Keratinocyte (primary cell): ENCODE results near the gene SLC44A5. TPM values are rescaled to one million over a fixed set of nuclear protein-coding genes. Genes with fewer than 3 reads are reported as not detected.

Experiments used
- DNase-seq: peaks from one replicate; pipeline ENCODE4 v3.0.0-alpha.2; 2011; ENCODE audit warnings: low read depth, missing footprints, low spot score
- FAIRE-seq: peaks from 2 replicates; lab custom pipeline; 2011; peaks lifted over from hg19 to GRCh38; lab: Jason Lieb, UNC
- H2AFZ ChIP-seq: 2 replicates; pipeline ENCODE4 v1.6.0; 2012; ENCODE audit warnings: low read length, control low read depth, inconsistent platforms; ENCODE audit not compliant: control insufficient read depth
- H3K27ac ChIP-seq: 2 replicates; pipeline ENCODE4 v1.5.1; 2011; ENCODE audit warnings: low read length; ENCODE audit not compliant: control insufficient read depth, insufficient read depth
- H3K27me3 ChIP-seq: 3 replicates; pipeline ENCODE4 v1.6.0; 2011; ENCODE audit warnings: low read length; ENCODE audit not compliant: control insufficient read depth, insufficient read depth; ENCODE audit errors: extremely low read depth
- H3K36me3 ChIP-seq, 2 experiments: 2 replicates in 1 of 2; 3 replicates in 1 of 2; pipeline ENCODE4 v1.5.1; 2011; ENCODE audit warnings: low read length in 2 of 2, mild to moderate bottlenecking in 1 of 2; ENCODE audit not compliant: control insufficient read depth in 2 of 2, insufficient read depth in 2 of 2; ENCODE audit errors: extremely low read depth in 1 of 2
- H3K4me1 ChIP-seq: 3 replicates; pipeline ENCODE4 v1.5.1; 2011; ENCODE audit warnings: low read length; ENCODE audit not compliant: control insufficient read depth, insufficient read depth; ENCODE audit errors: extremely low read depth
- H3K4me2 ChIP-seq: 3 replicates; pipeline ENCODE4 v1.6.0; 2011; ENCODE audit warnings: low read depth, low read length; ENCODE audit not compliant: control insufficient read depth, insufficient read depth; ENCODE audit errors: extremely low read depth
- H3K4me3 ChIP-seq, 3 experiments: fragments of 200-600 bp in 1 of 3; sonication (generic) in 1 of 3; 2 replicates in 2 of 3; 3 replicates in 1 of 3; pipeline ENCODE4 v1.5.1; 2011 to 2016; ENCODE audit warnings: low read length in 3 of 3, mild to moderate bottlenecking in 3 of 3, control low read depth in 2 of 3, inconsistent platforms in 1 of 3, low read depth in 1 of 3, mixed read lengths in 1 of 3, mixed run types in 1 of 3, moderate library complexity in 1 of 3; ENCODE audit not compliant: control insufficient read depth in 2 of 3, insufficient read depth in 2 of 3; ENCODE audit errors: extremely low read depth in 1 of 3
- H3K79me2 ChIP-seq: 2 replicates; pipeline ENCODE4 v1.6.0; 2012; ENCODE audit warnings: low read length; ENCODE audit not compliant: control insufficient read depth, insufficient read depth
- H3K9ac ChIP-seq: 3 replicates; pipeline ENCODE4 v1.6.0; 2011; ENCODE audit warnings: low read length; ENCODE audit not compliant: control insufficient read depth, insufficient read depth; ENCODE audit errors: extremely low read depth
- H3K9me1 ChIP-seq: 3 replicates; pipeline ENCODE4 v1.6.0; 2011; ENCODE audit warnings: low read length; ENCODE audit not compliant: control insufficient read depth, insufficient read depth; ENCODE audit errors: extremely low read depth
- H3K9me3 ChIP-seq: 2 replicates; pipeline ENCODE4 v1.5.1; 2012; ENCODE audit warnings: low read depth, low read length; ENCODE audit not compliant: control insufficient read depth
- H4K20me1 ChIP-seq: 3 replicates; pipeline ENCODE4 v1.6.0; 2011; ENCODE audit warnings: low read length; ENCODE audit not compliant: control insufficient read depth, insufficient read depth; ENCODE audit errors: extremely low read depth
- EZH2 ChIP-seq: IDR thresholded peaks from one replicate; pipeline ENCODE4 v1.6.1; 2012; ENCODE audit warnings: inconsistent platforms, mild to moderate bottlenecking, low read length, moderate library complexity
- dilution Hi-C: fragments of 300-500 bp; cut with MboI; formaldehyde crosslinking; loops from one replicate; pipeline ENCODE4 v1.7.0; 2020; ENCODE audit warnings: low sequenced_read_pairs; ENCODE audit not compliant: extremely low pct_ligation_motif_present
- polyA plus RNA-seq, 5 experiments: library from polyadenylated mRNA; depleted of rRNA in 3 of 5; stranded (reverse) in 3 of 5; stranded (forward) in 1 of 5; unstranded in 1 of 5; fragments of >200 nt; gene quantifications; 1 replicate in 1 of 5; 2 replicates in 3 of 5; 3 replicates in 1 of 5; pipeline versions ENCODE4 v1.2.1 to v1.2.3, GENCODE V29; 2011 to 2012; ENCODE audit warnings: missing spikeins in 2 of 5, low read depth in 1 of 5, low replicate concordance in 1 of 5
- TF ChIP-seq, protein P1 (sequence below), 3 experiments: IDR thresholded peaks in 1 of 3; conservative IDR thresholded peaks in 1 of 3; optimal IDR thresholded peaks in 1 of 3; 2 replicates in 2 of 3; 3 replicates in 1 of 3; pipeline versions ENCODE3 to v1.5.1; 2011; ENCODE audit warnings: low read length in 3 of 3, mild to moderate bottlenecking in 3 of 3, moderate library complexity in 2 of 3, control low read depth in 1 of 3, inconsistent platforms in 1 of 3; ENCODE audit not compliant: insufficient read depth in 2 of 3; ENCODE audit errors: extremely low read depth in 1 of 3

Gene SLC44A5
- polyA plus RNA-seq, 1 donor (not counting 4 experiments of a cell fraction or from before 2014, with no cell fraction given): 0.72 TPM

DNA sequence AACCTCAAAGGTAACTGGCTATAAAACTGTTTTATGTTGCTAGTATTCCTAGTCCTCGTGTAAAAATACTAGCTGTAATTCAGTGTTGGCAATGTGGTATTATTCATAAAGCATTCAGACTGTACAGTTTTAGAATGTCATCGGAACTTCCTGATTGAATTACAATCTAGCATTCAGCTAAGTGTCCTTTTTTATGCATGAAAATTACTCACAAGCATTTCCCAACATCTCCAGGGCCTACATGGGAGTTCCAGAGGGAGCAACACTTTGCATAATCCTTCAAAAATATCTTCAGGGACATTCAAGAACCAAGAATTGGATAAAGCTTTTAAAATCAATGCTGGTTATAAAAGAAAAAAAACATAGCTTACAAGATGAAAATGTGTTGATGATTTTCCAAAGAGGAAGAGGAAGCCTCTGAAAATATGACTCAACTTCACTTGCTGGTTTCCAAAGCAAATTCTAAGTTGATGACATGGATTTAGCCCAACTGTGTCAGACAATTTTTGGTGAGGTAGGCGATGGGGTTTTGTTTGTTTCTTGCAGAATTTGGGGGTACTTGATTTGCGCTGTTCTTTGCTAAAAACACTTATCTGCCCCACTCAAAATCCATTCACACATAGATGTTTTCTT is 137.8 kb downstream of the SLC44A5 start:
- no peaks in the 10 kb centered on the region for H3K9me1 ChIP-seq
- no peaks in the 10 kb centered on the region for H3K4me1 ChIP-seq
- no peak overlapping the region for H3K9ac ChIP-seq
- H2AFZ ChIP-seq: no peak overlapping the region
- H3K79me2 ChIP-seq: no peaks in the 10 kb centered on the region
- DNase-seq: no peak
- H4K20me1 ChIP-seq: no peaks in the 10 kb centered on the region
- TF ChIP-seq, protein P1, sequence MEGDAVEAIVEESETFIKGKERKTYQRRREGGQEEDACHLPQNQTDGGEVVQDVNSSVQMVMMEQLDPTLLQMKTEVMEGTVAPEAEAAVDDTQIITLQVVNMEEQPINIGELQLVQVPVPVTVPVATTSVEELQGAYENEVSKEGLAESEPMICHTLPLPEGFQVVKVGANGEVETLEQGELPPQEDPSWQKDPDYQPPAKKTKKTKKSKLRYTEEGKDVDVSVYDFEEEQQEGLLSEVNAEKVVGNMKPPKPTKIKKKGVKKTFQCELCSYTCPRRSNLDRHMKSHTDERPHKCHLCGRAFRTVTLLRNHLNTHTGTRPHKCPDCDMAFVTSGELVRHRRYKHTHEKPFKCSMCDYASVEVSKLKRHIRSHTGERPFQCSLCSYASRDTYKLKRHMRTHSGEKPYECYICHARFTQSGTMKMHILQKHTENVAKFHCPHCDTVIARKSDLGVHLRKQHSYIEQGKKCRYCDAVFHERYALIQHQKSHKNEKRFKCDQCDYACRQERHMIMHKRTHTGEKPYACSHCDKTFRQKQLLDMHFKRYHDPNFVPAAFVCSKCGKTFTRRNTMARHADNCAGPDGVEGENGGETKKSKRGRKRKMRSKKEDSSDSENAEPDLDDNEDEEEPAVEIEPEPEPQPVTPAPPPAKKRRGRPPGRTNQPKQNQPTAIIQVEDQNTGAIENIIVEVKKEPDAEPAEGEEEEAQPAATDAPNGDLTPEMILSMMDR (optimal IDR thresholded peaks at IDR 0.05 in 1 of 3, IDR thresholded peaks at IDR 0.05 in 1 of 3, conservative IDR thresholded peaks at IDR 0.05 in 1 of 3; ENCODE audit: extremely low read depth in 1 of 3, insufficient read depth in 2 of 3, low read length in 3 of 3): no peak
- no peak for TF ChIP-seq EZH2
- no peaks in the 10 kb centered on the region for H3K36me3 ChIP-seq
- no peak overlapping the region for H3K4me2 ChIP-seq
- H3K9me3 ChIP-seq: no peaks in the 10 kb centered on the region
- no peaks in the 10 kb centered on the region for H3K27me3 ChIP-seq
- no peak overlapping the region for H3K27ac ChIP-seq
- no peak for FAIRE-seq
- H3K4me3 ChIP-seq: no peak overlapping the region
- dilution Hi-C loops: no loop called here

DNA sequence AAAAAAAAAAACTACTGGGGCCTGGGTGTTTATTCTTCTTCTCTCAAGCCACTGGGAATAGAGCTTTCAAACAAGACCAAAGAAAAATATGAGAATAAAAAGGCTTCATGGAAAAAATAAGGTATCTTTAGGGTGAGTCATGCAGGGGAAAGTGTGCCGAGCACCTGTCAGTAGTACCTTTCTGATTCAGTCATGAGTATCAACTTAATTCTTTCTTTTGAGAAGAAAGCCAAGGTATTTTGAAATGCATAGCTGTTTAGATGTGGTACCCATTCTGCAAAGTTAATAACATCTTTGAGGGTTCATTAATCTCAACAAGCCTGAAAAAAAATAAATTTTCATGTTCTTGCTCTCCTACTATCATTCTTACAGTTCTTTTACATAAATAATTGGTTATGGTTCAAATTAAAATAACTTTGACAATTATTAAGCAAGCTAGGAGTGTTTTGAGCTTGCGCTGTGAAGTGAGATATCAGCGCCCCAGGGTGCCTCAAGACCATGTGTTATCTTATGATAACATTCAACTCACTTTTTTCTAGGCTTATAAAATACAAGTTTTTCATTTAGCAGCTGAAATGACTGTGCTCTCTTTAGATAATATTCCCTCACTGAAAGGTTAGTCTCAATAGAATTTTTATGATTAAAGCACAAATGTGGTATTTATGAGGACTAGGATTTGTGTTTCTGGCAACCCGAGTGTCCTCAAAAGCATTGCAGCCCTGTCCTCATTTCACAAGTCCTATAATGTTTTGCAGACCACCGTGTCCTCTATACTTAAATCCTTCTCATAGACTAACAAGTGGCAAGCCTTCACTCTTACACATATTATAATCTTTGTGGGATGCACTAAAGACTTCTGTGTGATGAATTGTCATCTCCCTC is 138.6 kb downstream of the SLC44A5 start:
- H3K4me3 ChIP-seq: no peak overlapping the region
- dilution Hi-C loops: no loop called here

More for the DNA sequence above, 138.6 kb downstream of the SLC44A5 start:
- no peak overlapping the region for H3K4me2 ChIP-seq
- no peak overlapping the region for H3K9ac ChIP-seq
- H2AFZ ChIP-seq: no peak overlapping the region
- H3K79me2 ChIP-seq: no peaks in the 10 kb centered on the region
- no peak for DNase-seq
- no peaks in the 10 kb centered on the region for H4K20me1 ChIP-seq
- no peaks in the 10 kb centered on the region for H3K36me3 ChIP-seq
- no peaks in the 10 kb centered on the region for H3K9me1 ChIP-seq
- H3K4me1 ChIP-seq: no peaks in the 10 kb centered on the region
- FAIRE-seq: no peak
- H3K9me3 ChIP-seq: no peaks in the 10 kb centered on the region
- no peak overlapping the region for H3K27ac ChIP-seq
- no peak for TF ChIP-seq EZH2
- TF ChIP-seq, protein P1 (optimal IDR thresholded peaks at IDR 0.05 in 1 of 3, IDR thresholded peaks at IDR 0.05 in 1 of 3, conservative IDR thresholded peaks at IDR 0.05 in 1 of 3; ENCODE audit: extremely low read depth in 1 of 3, insufficient read depth in 2 of 3, low read length in 3 of 3): no peak
- H3K27me3 ChIP-seq: no peaks in the 10 kb centered on the region
